HepG2 (cell line): ENCODE measurements around the gene H2AZ1. TPM values are rescaled to one million over a fixed set of nuclear protein-coding genes. Genes with fewer than 3 reads are reported as not detected.

Experiments used
- ATAC-seq: fragments of 200-7000 bp; cut with Tn5 transposase; 3 replicates; pipeline ENCODE4 v1.9.1; 2020; ENCODE audit warnings: mild to moderate bottlenecking, moderate library complexity
- BruUV-seq: library from RNA; stranded (reverse); fragments of 400-500 nt; replicated peaks from 2 replicates; lab custom pipeline; 2021; lab: Mats Ljungman, UMichigan
- CTCF ChIA-PET: fragments of 300-600 bp; formaldehyde crosslinking; extraction: SDS; loops from one replicate; lab custom pipeline; 2021; ENCODE audit warnings: low total read pairs, inconsistent platforms, low intra/inter-chr PET ratio; lab: Yijun Ruan, JAX
- POLR2A ChIA-PET: fragments of 350-600 bp; sonication (Branson Sonifier 250); formaldehyde crosslinking; loops from one replicate; lab custom pipeline; 2020; ENCODE audit warnings: antibody characterized with exemption, inconsistent platforms; lab: Yijun Ruan, JAX
- DNase-seq: peaks from one replicate; pipeline ENCODE4 v3.0.0-alpha.2; 2015; ENCODE audit warnings: low spot score
- FAIRE-seq: peaks from 3 replicates; lab custom pipeline; 2011; peaks lifted over from hg19 to GRCh38; lab: Jason Lieb, UNC
- H2AFZ ChIP-seq: one replicate; pipeline ENCODE4 v1.6.1; 2011; ENCODE audit warnings: low read length, inconsistent platforms
- H3K27ac ChIP-seq: fragments of 300-600 bp; 3 replicates; pipeline ENCODE4 v1.8.0; 2011; ENCODE audit warnings: mixed run types, mild to moderate bottlenecking, mixed read lengths, low read length, inconsistent platforms; ENCODE audit not compliant: insufficient read depth; ENCODE audit errors: extremely low read length
- H3K27me3 ChIP-seq, 2 experiments: fragments of 200-600 bp in 1 of 2; 2 replicates in 1 of 2; 3 replicates in 1 of 2; pipeline versions ENCODE4 v1.6.0 to v1.8.0; 2011; ENCODE audit warnings: low read length in 2 of 2, mild to moderate bottlenecking in 2 of 2, moderate library complexity in 2 of 2, inconsistent platforms in 1 of 2; ENCODE audit not compliant: insufficient read depth in 2 of 2, control insufficient read depth in 1 of 2
- H3K36me3 ChIP-seq, 2 experiments: fragments of 200-600 bp in 1 of 2; replicated peaks in 1 of 2; 2 replicates in 1 of 2; 3 replicates in 1 of 2; pipeline versions ENCODE4 v1.5.1 to v1.8.0; 2011; ENCODE audit warnings: low read length in 2 of 2, inconsistent platforms in 1 of 2; ENCODE audit not compliant: insufficient read depth in 2 of 2, control insufficient read depth in 1 of 2
- H3K4me1 ChIP-seq: 2 replicates; pipeline ENCODE4 v1.5.1; 2012; ENCODE audit warnings: low read length, inconsistent platforms; ENCODE audit not compliant: insufficient read depth
- H3K4me2 ChIP-seq: 2 replicates; pipeline ENCODE4 v1.6.0; 2011; ENCODE audit warnings: low read depth, low read length, inconsistent platforms
- H3K4me3 ChIP-seq, 3 experiments: fragments of 200-600 bp in 1 of 3; sonication (generic), shearing (Covaris generic) in 1 of 3; replicated peaks in 1 of 3; 2 replicates each; pipeline ENCODE4 v1.5.1; 2011 to 2016; ENCODE audit warnings: low read length in 3 of 3, inconsistent platforms in 2 of 3, low read depth in 2 of 3, mild to moderate bottlenecking in 2 of 3, control low read depth in 1 of 3, mixed read lengths in 1 of 3; ENCODE audit not compliant: insufficient read depth in 1 of 3
- H3K79me2 ChIP-seq: one replicate; pipeline ENCODE4 v1.6.1; 2011; ENCODE audit warnings: low read length, inconsistent platforms; ENCODE audit not compliant: insufficient read depth
- H3K9ac ChIP-seq: 2 replicates; pipeline ENCODE4 v1.6.0; 2011; ENCODE audit warnings: mild to moderate bottlenecking, low read depth, low read length, inconsistent platforms; ENCODE audit not compliant: insufficient read depth
- H3K9me3 ChIP-seq: 2 replicates; pipeline ENCODE4 v1.5.1; 2012; ENCODE audit warnings: mild to moderate bottlenecking, low read length
- H4K20me1 ChIP-seq: 2 replicates; pipeline ENCODE4 v1.6.0; 2011; ENCODE audit warnings: inconsistent platforms, mild to moderate bottlenecking, low read length, moderate library complexity; ENCODE audit not compliant: insufficient read depth
- ARID4A ChIP-seq: sonication (generic); formaldehyde crosslinking; IDR thresholded peaks from 2 replicates; pipeline ENCODE4 v1.5.0; 2020; ENCODE audit warnings: mild to moderate bottlenecking, missing genetic modification reagents, borderline replicate concordance
- CBX1 ChIP-seq: IDR thresholded peaks from one replicate; pipeline ENCODE4 v1.6.1; 2016; ENCODE audit warnings: antibody characterized with exemption, low read depth
- CERS6 ChIP-seq: sonication (generic); formaldehyde crosslinking; IDR thresholded peaks from 2 replicates; pipeline ENCODE4 v1.5.0; 2020; ENCODE audit warnings: missing genetic modification reagents
- FOSL1 ChIP-seq: sonication (generic); formaldehyde crosslinking; IDR thresholded peaks from 2 replicates; pipeline ENCODE4 v1.9.0; 2021; ENCODE audit warnings: missing genetic modification reagents, borderline replicate concordance
- FOXJ3 ChIP-seq: sonication (generic); formaldehyde crosslinking; IDR thresholded peaks from 2 replicates; pipeline ENCODE4 v1.4.0; 2020; ENCODE audit warnings: missing genetic modification reagents, mild to moderate bottlenecking, borderline replicate concordance
- LRRFIP1 ChIP-seq: sonication (generic); formaldehyde crosslinking; conservative IDR thresholded peaks from 2 replicates; pipeline ENCODE4 v1.4.0; 2020; ENCODE audit warnings: missing genetic modification reagents
- MED1 ChIP-seq: sonication (generic); formaldehyde crosslinking; IDR thresholded peaks from 2 replicates; pipeline ENCODE4 v1.4.0; 2020; ENCODE audit warnings: missing genetic modification reagents
- MXD3 ChIP-seq: IDR thresholded peaks from 2 replicates; pipeline ENCODE4 v1.6.1; 2016; ENCODE audit warnings: mild to moderate bottlenecking, missing biosample characterization, missing genetic modification reagents
- PRPF4 ChIP-seq: fragments of 200-400 bp; formaldehyde crosslinking; IDR thresholded peaks from 2 replicates; pipeline ENCODE4 v1.6.1; 2016; ENCODE audit warnings: low read length, low read depth; ENCODE audit not compliant: poor library complexity, severe bottlenecking
- REXO4 ChIP-seq: sonication (generic); formaldehyde crosslinking; IDR thresholded peaks from 2 replicates; pipeline ENCODE4 v1.8.0; 2022; ENCODE audit warnings: missing genetic modification reagents, mild to moderate bottlenecking, borderline replicate concordance
- TOE1 ChIP-seq: sonication (generic); formaldehyde crosslinking; IDR thresholded peaks from 2 replicates; pipeline ENCODE4 v1.4.0; 2020; ENCODE audit warnings: mild to moderate bottlenecking, missing genetic modification reagents
- ZIK1 ChIP-seq: sonication (generic); formaldehyde crosslinking; IDR thresholded peaks from 2 replicates; pipeline ENCODE4 v1.5.0; 2020; ENCODE audit warnings: mild to moderate bottlenecking, low read depth, missing genetic modification reagents, borderline replicate concordance
- WGBS: methylation state at CpG from one replicate; pipeline ENCODE4 v1.1.6; 2017; ENCODE audit warnings: low lambda C conversion rate; 5-methylcytosine and 5-hydroxymethylcytosine counted together
- in situ Hi-C: cut with HindIII; loops from 2 replicates; pipeline ENCODE4 v1.10.0; 2017; ENCODE audit warnings: low pct_unique_long_range_greater_than_20kb; ENCODE audit not compliant: extremely low pct_ligation_motif_present
- intact Hi-C: fragments of 100-400 bp; cut with micrococcal nuclease; formaldehyde crosslinking; loops from one replicate; pipeline ENCODE4 v1.10.0; 2022; ENCODE audit not compliant: unreplicated experiment
- polyA plus RNA-seq, 8 experiments: library from polyadenylated mRNA; depleted of rRNA in 3 of 8; stranded (reverse) in 7 of 8; unstranded in 1 of 8; fragments of >200 nt; fragmentation: Illumina TruSeq in 4 of 8; extraction: Trizol in 4 of 8; gene quantifications; 2 replicates each; pipeline versions ENCODE4 v1.2.1 to v1.2.3, GENCODE V29; 2011 to 2016; ENCODE audit warnings: low read depth in 4 of 8, missing spikeins in 1 of 8, mixed read lengths in 1 of 8; ENCODE audit not compliant: insufficient read depth in 1 of 8
- total RNA-seq, 5 experiments: library from RNA; depleted of rRNA; stranded (reverse); fragments of >200 nt; fragmentation: Illumina TruSeq; extraction: Trizol; gene quantifications; 2 replicates each; pipeline ENCODE4 v1.2.3, GENCODE V29; 2016; ENCODE audit warnings: low read depth in 1 of 5

The H2AZ1 gene
- total and polyA plus RNA-seq, 2 of the 13 experiments (the other 11 are each of a cell fraction or from before 2014, with no cell fraction given): 301 to 574 TPM

- TF ChIP-seq ARID4A (no peak), MXD3 (no peak), CERS6 (no peak), CBX1 (no peak), TOE1 (CRISPR knock-in tag) (no peak)
- TF ChIP-seq, all 625 proteins: peak for 0
Measured at GRCh38 chr4:99979872-99980271, 29.8 kb upstream of the H2AZ1 start (continued).

- intact Hi-C loops (no loop called here), in situ Hi-C loops (no loop called here)
- ChIA-PET POLR2A (no interaction called here), CTCF (no interaction called here)
- Histone ChIP-seq H3K4me3 (no peak overlapping the region), H3K9ac (no peak overlapping the region), H2AFZ (no peak overlapping the region), H3K4me1 (no peaks in the 10 kb centered on the region), H3K27ac (no peak overlapping the region), H3K79me2 (no peaks in the 10 kb centered on the region), H4K20me1 (no peaks in the 10 kb centered on the region), H3K9me3 (no peaks in the 10 kb centered on the region), H3K27me3 (no peaks in the 10 kb centered on the region), H3K4me2 (no peak overlapping the region), H3K36me3 (no peaks in the 10 kb centered on the region)
- DNase-seq: no peak
- WGBS: 18% methylated on average over 7 of the region's 12 CpGs
- no peak for ATAC-seq
- no peak for FAIRE-seq
- no TSS peak for BruUV-seq
- TF ChIP-seq LRRFIP1 (CRISPR knock-in tag) (no peak), MED1 (CRISPR knock-in tag) (no peak), REXO4 (CRISPR knock-in tag) (no peak), PRPF4 (no peak), FOSL1 (CRISPR knock-in tag) (no peak), FOXJ3 (no peak), ZIK1 (CRISPR knock-in tag) (no peak)
Measured at GRCh38 chr4:99971453-99972111, 21.5 kb upstream of the H2AZ1 start.
